SKM-1 treated with dmso at 0.1 percent for 144 hours (cell line): Measurements from ENCODE around the gene SEPTIN5.
"Not testable (repeated sequence)": the region's sequence is repeated elsewhere in the genome, so short reads cannot be mapped to it uniquely, and the experiment has no call there.

Source experiments
- DNase-seq: peaks from one replicate; lab custom pipeline; 2025; ENCODE audit not compliant: unreplicated experiment; lab: John Stamatoyannopoulos, UW

Gene SEPTIN5

DNA sequence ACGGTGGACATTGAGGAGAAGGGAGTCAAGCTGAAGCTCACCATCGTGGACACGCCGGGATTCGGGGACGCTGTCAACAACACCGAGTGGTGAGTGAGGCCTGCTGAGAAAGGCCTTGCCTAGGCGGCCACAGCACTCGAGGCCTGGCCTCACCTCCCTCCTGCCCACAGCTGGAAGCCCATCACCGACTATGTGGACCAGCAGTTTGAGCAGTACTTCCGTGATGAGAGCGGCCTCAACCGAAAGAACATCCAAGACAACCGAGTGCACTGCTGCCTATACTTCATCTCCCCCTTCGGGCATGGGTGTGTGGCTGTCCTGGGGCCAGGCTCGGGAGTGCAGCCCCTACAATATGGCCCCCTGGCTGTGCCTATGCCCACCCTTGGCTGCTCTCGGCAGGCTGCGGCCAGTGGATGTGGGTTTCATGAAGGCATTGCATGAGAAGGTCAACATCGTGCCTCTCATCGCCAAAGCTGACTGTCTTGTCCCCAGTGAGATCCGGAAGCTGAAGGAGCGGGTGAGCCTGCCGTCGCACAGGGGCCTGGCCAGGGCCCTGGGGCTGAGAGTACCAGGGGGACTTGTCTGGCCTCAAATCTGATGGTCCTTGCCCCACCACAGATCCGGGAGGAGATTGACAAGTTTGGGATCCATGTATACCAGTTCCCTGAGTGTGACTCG, 6.0 kb downstream of the SEPTIN5 start:
- no peak for DNase-seq

DNA sequence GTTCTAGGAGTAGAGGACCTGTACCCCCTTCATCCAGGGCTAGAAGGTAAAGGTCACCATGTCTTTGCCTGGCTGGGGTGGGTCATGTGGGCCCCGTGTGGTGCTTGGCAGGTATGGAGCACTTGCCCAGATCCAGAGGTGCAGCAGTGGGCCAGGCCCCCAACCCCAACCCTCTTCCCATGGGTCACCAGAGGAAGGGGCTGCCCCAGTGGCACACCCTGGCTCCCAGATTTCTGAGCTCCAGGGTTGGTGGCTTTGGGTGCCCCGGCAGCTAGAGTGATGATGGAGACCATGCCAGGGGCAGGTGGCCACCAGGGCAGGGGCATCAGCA, 6.7 kb downstream of the SEPTIN5 start:
- no peak for DNase-seq

DNA sequence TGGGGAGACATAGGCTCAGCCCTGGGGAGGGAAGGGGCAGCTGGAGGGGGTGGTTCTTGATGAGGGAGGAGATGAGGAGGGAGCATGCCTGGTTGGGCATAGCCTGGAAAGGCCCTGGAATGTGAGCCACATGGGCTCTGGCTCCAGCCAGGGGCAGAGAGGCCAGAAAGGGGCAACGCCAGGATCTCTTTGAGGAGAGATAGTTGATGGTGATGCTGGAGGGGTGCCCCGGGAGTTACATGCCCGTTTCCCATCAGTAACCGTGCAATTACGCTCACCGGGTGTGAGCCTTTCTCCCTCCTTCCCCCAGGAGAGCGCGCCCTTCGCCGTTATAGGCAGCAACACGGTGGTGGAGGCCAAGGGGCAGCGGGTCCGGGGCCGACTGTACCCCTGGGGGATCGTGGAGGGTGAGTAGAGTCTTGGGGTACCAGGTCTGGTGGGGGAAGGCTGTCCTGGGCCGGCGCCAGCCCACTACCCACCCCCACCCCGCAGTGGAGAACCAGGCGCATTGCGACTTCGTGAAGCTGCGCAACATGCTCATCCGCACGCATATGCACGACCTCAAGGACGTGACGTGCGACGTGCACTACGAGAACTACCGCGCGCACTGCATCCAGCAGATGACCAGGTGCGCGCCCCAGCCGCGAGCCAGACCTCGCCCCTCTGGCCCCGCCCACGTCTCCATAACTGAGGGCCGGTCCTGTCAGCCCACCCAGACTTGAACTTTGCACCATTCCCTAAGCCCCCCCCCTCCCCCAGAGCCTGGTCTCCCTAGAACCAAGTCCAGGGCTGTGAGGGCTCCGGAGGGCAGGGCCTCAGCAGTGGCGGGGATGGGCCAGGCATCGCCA, 7.3 kb downstream of the SEPTIN5 start:
- DNase-seq, result no peak

DNA sequence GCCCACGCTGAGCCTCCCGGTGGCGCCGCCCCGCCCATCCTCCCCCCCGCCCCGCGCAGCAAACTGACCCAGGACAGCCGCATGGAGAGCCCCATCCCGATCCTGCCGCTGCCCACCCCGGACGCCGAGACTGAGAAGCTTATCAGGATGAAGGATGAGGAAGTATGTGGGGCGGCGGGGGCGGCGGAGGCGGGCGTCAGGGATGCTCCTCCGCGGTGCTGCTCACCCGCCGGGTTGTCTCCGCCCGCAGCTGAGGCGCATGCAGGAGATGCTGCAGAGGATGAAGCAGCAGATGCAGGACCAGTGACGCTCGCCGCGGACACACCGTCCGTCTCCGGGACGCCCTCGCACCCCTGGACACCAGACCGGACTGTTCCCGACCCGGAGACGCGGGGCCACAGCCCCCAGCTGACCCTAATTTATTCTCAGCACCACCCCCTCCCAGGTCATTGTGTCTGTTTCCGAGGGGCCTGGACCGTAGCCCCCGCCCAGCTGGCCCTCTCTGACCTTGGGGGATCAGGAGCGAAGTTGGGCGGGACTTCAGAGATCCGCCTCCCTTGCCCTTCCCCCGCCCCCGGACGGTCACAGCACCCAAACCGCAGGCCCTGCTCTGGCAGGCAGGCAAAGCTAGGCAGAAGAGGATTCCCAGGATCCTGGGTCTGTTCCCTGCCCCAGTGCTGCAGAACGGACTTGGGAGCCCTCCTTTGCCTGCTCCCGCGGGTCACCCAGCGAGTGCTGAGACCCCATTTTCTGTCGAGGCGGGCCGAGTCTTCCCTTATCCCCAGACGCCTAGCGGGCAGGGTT, 8.1 kb downstream of the SEPTIN5 start:
- no peak for DNase-seq

DNA sequence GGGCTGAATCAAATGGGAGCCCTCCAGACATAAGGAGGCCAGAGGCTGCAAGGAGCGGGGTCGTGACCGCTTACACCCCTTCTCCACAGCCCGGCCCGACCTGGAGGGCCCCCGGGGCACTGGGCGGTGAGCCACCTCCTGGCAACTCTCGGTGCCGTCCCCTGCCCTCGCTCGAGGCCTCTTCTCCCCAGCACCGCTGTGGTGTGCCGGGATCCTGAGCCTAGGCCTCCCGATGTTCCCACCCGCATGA, 8.6 kb downstream of the SEPTIN5 start:
- no peak for DNase-seq

DNA sequence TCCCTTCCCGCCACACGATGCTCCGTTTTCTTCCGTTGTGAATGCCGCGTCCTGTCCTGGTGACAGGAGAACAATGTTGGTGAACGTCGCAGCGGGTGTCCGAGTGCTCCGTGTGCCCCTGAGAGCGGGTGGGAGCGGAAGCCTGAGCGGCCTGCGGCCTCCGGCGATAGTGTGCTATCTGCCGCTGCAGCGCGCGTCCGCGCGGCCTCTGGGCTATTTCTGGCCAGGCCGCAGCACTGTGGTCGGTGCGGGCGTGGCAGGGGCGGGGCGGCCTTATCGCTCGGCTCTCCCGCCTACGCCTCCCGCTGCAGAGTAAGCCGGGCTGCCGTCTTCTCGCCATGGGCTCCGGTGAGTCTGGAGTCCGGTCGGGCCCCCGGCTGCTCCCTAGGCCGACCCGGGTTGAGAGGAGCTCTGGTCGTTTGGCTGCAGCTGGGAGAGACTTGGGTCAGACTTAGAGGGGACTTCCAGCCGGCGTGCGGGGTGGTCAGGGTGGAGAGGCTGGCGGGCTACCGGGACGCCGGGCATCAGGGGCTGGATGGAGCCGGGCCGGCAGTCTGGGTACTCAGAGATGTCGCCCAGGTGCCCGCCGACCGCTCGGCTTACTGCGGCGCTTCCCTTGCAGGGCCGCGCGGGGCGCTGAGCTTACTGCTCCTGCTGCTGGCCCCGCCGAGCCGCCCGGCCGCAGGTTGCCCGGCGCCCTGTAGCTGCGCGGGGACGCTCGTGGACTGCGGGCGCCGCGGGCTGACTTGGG, 9.1 kb downstream of the SEPTIN5 start, which contains the start of gene GP1BB:
TSS of gene GP1BB (plus strand) at position 308 of the 751 bp plus-strand sequence. CDS start at position 339, 31 bp downstream.
- DNase-seq, result no peak

DNA sequence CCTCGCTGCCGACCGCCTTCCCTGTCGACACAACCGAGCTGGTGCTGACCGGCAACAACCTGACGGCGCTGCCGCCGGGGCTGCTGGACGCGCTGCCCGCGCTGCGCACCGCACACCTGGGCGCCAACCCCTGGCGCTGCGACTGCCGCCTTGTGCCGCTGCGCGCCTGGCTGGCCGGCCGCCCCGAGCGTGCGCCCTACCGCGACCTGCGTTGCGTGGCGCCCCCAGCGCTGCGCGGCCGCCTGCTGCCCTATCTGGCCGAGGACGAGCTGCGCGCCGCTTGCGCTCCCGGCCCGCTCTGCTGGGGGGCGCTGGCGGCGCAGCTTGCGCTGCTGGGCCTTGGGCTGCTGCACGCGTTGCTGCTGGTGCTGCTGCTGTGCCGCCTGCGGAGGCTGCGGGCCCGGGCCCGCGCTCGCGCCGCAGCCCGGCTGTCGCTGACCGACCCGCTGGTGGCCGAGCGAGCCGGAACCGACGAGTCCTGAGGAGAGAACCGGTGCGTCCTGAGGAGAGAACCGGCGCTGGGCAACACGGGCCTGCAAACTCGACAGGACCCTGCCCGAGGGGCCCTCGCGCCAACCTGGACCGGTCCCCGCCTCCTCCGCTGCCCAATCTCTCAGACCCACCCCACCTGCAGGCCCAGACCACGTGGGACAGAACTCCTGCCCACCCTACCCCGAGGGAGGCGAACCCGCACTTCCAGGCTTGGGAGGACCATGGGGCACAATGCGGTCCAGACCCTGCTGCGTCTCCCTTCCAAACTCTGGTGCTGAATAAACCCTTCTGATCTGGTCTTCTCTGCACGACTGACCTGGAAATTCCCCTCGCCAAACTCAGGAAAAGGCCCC, 9.9 kb downstream of the SEPTIN5 start:
- no peak for DNase-seq

DNA sequence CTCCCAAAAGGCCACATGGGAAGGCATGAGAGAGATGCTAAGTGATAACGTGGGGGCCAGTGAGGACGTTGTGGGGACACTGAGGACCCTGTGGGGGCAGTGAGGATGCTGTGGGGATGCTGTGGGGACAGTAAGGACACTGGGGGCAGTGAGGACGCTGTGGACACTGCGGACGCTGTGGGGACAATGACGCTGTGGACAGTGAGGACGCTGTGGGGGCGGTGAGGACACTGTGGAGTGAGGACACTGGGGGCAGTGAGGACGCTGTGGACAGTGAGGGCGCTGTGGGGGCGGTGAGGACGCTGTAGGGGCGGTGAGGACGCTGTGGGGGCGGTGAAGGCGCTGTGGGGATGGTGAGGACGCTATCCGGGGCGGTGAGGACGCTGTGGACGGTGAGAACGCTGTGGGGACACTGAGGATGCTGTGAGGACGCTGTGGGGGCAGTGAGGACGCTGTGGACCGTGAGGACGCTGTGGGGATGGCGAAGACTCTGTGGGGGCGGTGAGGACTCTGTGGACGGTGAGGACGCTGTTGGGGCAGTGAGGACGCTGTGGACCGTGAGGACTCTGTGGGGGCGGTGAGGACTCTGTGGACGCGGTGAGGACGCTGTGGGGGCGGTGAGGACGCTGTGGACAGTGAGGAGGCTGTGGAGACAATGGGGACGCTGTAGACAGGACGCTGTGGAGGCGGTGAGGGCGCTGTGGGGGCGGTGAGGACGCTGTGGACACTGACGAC, 10.8 kb downstream of the SEPTIN5 start:
- DNase-seq, result no peak

DNA sequence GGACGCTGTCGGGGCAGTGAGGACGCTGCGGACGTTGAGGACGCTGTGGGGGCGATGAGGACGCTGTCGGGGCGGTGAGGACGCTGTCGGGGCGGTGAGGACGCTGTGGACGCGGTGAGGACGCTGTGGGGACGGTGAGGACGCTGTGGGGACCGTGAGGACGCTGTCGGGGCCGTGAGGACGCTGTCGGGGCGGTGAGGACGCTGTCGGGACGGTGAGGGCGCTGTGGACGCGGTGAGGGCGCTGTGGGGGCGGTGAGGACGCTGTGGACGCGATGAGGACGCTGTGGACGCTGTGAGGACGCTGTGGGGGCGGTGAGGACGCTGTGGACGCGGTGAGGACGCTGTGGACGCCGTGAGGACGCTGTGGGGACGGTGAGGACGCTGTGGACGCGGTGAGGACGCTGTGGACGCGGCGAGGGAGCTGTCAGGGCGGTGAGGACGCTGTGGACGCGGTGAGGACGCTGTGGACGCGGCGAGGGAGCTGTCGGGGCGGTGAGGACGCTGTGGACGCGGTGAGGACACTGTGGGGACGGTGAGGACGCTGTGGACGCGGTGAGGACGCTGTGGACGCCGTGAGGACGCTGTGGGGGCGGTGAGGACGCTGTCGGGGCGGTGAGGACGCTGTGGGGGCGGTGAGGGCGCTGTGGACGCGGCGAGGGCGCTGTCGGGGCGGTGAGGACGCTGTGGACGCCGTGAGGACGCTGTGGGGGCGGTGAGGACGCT, 11.9 kb downstream of the SEPTIN5 start:
- DNase-seq, result not testable (repeated sequence)

DNA sequence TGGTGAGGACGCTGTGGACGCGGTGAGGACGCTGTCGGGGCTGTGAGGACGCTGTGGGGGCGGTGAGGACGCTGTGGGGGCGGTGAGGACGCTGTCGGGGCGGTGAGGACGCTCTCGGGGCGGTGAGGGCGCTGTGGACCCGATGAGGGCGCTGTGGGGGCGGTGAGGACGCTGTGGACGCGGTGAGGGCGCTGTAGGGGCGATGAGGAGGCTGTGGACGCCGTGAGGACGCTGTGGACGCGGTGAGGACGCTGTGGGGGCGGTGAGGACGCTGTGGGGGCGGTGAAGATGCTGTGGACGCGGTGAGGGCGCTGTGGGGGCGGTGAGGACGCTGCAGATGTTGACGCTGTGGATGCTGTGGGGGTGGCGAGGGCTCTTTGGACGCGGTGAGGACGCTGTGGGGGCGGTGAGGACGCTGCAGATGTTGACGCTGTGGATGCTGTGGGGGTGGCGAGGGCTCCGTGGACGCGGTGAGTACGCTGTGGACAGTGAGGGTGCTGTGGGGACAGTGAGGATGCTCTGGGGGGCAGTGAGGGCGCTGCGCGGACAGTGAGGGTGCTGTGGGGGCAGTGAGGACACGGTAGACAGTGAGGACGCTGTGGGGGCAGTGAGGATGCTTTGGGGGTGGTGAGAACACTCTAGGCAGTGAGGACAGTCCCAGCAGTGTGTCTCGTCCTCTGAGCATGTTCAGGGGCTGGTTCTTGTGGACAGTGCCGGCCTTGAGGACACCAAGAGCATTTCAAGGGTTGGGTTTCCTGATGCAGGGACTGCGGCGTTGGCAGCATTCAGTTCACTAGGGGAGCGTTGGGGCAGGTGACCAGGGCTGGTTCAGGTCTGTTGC, 13.2 kb downstream of the SEPTIN5 start:
- DNase-seq, result no peak

DNA sequence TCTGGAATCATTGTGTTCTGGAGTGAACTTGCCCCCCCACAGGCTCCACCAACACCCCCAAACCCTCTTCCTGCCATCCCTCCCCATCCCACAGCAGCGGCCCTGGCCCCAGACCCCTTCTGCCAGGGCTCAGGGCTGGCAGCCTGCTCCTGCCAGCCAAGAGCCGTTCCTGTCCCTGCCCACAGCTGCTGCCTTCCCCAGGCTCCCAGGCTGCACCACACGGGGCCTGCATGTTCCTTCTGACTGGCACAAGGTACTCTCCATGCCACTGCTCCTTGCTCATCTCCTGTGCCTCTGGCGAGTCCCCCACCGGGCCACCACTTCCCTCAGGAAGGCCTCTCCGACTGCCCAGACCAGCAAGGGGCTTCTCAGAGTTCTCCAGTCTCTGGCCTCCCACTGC, 14.0 kb downstream of the SEPTIN5 start:
- DNase-seq, result no peak

DNA sequence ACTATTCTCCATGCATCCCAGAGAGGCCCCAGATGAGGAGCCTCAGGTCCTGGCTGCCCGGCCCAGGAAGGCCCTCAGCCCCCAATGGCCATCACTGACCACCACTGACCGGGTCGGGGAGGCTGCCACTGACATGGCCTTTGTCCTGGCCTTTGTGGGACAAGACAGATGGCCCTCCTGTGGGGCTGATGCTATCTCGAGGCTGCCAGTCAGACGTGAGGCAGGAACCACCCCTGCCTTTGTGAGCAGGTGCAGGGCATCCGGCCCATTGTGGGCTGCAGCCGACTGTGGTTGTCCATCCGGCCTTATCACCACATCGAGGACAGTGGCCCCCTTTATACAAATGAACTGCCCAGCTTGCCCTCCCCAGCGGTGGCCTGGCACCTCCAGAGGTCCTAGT, 14.5 kb downstream of the SEPTIN5 start:
- DNase-seq, result no peak

DNA sequence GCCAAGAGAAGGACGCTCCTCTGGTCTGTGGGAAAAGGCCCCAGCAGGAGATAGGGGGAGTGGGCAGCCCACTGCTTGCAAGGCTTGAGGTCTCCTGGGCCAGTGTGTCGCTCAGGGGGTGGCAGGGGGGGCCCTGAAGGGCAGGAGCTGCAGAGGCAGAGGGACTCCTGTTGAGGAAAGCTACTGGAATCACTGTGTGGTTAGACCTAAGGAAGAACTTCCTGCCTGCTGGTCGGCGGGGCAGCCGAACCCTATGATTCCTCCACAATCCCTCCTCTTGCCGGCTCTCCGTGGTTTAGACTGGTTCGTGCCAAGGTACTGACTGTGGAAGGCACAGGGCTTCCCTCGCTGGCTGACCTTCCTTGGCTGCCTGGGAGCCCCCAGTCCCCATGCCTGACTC, 15.2 kb downstream of the SEPTIN5 start:
- no peak for DNase-seq

DNA sequence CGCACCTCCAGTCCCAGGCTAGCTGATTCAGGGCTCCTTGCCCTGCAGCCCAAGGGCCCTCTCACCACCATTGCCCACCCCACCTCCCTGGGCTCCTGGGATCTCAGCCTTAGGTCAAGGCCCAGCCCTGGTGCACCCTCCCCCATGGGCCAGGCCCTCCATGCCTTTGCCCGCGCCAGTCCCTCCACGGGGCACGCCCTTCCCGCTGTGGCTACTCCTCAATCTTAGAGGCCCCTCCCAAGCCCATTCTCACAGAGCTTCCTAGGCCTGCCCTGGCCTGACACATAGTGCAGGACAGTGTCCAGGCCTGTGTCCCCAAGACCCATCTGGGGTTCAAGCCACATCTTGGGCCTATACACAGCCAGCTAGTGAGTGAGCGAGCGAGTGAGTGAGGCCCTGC, 15.9 kb downstream of the SEPTIN5 start:
- DNase-seq, result no peak

DNA sequence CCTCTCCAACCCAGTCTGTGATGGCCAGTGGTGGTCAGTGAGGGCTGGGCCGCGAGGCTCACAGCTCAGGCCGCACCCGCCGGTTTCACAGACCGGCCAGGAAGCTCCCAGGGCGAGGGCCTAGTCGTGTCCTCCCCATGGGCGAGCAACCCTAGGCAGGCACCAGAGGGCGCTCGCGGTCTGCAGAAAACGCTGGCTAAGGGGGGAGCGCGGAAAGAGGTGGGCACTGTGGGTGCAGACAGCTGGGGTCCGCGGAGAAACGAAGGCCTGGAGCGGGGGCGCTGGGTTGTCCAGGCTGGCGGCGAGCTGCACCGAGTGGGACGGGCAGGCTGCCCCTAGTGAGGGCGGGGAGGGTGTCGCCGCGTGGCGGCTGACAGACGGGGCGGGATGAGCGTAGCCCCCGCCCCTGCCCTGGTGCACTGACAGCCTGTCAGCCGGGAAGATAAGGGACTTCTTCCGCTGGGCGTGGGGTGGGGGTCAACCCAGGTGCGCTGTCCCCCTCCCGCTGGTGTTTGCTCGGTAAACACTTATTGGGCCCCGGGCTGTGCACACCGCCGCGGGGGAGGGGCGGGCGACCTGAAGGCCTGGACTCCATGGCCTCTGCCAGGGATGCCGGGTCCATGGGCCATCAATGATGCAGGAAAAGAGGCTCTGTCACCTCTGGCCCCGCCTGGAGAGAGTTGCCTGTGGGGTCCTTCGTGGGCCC, 16.5 kb downstream of the SEPTIN5 start:
- DNase-seq, result peak; percentile 73

DNA sequence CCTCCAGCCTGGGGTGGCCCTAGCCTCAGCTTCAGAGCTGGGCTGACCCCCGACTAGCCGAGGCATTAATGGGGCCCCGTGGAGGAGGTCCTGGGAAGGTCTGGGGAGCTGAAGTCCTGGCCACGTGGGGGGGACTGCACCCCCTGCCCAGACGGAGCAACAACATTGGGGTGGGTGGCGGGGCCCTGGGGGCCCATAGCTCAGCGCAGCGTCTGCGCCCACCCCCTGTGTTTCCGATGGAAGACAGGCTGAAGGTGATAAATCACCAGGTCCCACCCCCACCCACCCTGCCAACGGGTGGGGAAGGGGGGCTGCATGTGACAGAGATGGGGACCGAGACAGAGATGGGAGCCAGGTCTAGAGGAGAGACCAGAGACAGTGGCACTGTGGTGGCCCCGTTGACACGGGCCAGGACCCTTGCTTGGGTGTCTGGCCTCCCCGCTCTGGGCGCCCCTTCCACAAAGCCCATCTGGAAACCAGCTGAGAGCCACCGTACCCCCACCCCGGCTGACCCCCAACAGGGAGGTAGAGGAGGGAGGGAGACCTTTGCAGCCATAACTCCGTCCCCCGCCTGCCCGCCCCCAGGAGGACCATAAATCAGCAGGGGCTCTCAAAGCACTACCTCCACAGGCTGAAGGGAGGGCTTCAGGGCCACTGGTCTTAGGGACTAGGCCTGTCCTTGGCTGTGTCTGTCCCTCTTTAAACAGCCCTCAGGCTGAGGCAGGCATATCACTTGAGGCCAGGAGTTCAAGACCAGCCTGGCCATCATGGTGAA, 17.2 kb downstream of the SEPTIN5 start:
- DNase-seq, result no peak
